GM12878 (cell line): ENCODE data around the gene RUNDC1. TPM values are rescaled to one million over a fixed set of nuclear protein-coding genes. Genes with fewer than 3 reads are reported as not detected.

Experiments used
- BHLHE40 ChIP-seq, 2 experiments: fragments of 450-650 bp in 1 of 2; IDR thresholded peaks; 2 replicates each; pipeline ENCODE4 v1.6.1; 2011 to 2017; ENCODE audit warnings: low read depth in 2 of 2, borderline replicate concordance in 1 of 2, improper control_type of control experiment in 1 of 2, low read length in 1 of 2, mild to moderate bottlenecking in 1 of 2
- CBFB ChIP-seq: IDR thresholded peaks from 2 replicates; pipeline ENCODE4 v1.6.1; 2016; ENCODE audit warnings: antibody characterized with exemption, low read depth
- CBX5 ChIP-seq: sonication (generic); IDR thresholded peaks from 2 replicates; pipeline ENCODE4 v1.6.1; 2016; ENCODE audit warnings: low read depth, moderate library complexity, mild to moderate bottlenecking, inconsistent platforms
- CHD1 ChIP-seq: IDR thresholded peaks from 2 replicates; pipeline ENCODE4 v1.6.1; 2012; ENCODE audit warnings: low read depth, low read length, improper control_type of control experiment
- EED ChIP-seq: sonication (generic); IDR thresholded peaks from 2 replicates; pipeline ENCODE4 v1.6.1; 2016; ENCODE audit warnings: antibody characterized with exemption, low read depth
- ELK1 ChIP-seq: IDR thresholded peaks from 2 replicates; pipeline ENCODE4 v1.6.1; 2012; ENCODE audit warnings: low read depth, low read length, improper control_type of control experiment
- MAX ChIP-seq: IDR thresholded peaks from 2 replicates; pipeline ENCODE4 v1.6.1; 2012; ENCODE audit warnings: low read depth, low read length, improper control_type of control experiment
- MTA2 ChIP-seq: fragments of 450-650 bp; IDR thresholded peaks from 2 replicates; pipeline ENCODE4 v1.6.1; 2016; ENCODE audit warnings: low read depth, mild to moderate bottlenecking, moderate library complexity
- PML ChIP-seq: IDR thresholded peaks from 2 replicates; pipeline ENCODE4 v1.6.1; 2012; ENCODE audit warnings: low read length, inconsistent platforms
- POLR2A ChIP-seq: IDR thresholded peaks from 2 replicates; pipeline ENCODE4 v1.6.1; 2011; ENCODE audit warnings: low read depth, mild to moderate bottlenecking, low read length
- POLR2AphosphoS2 ChIP-seq: IDR thresholded peaks from 2 replicates; pipeline ENCODE4 v1.6.1; 2011; ENCODE audit warnings: low read depth, mild to moderate bottlenecking, low read length, improper control_type of control experiment, moderate library complexity
- SIX5 ChIP-seq: IDR thresholded peaks from 2 replicates; pipeline ENCODE4 v1.6.1; 2011; ENCODE audit warnings: mild to moderate bottlenecking, low read depth, low read length, moderate library complexity; ENCODE audit not compliant: severe bottlenecking
- SMAD1 ChIP-seq: fragments of 450-650 bp; IDR thresholded peaks from 2 replicates; pipeline ENCODE4 v1.6.1; 2018; ENCODE audit warnings: mild to moderate bottlenecking, low read depth; ENCODE audit not compliant: partially characterized antibody
- TBL1XR1 ChIP-seq: IDR thresholded peaks from 2 replicates; pipeline ENCODE4 v1.6.1; 2012; ENCODE audit warnings: low read depth, low read length, improper control_type of control experiment
- ZNF24 ChIP-seq: fragments of 450-650 bp; IDR thresholded peaks from 2 replicates; pipeline ENCODE4 v1.6.1; 2017; ENCODE audit warnings: antibody characterized with exemption, mild to moderate bottlenecking
- ZNF274 ChIP-seq: IDR thresholded peaks from one replicate; pipeline ENCODE4 v1.8.0; 2011; ENCODE audit not compliant: insufficient read length, insufficient read depth
- ZNF622 ChIP-seq: fragments of 450-650 bp; IDR thresholded peaks from 2 replicates; pipeline ENCODE4 v1.6.1; 2017; ENCODE audit warnings: mild to moderate bottlenecking, inconsistent platforms
- polyA plus RNA-seq, 11 experiments: library from polyadenylated mRNA; depleted of rRNA in 4 of 11; unstranded in 6 of 11; stranded (reverse) in 5 of 11; fragments of >200 nt; fragmentation: Nextera tagmentation in 4 of 11; fragmentation: Illumina TruSeq in 1 of 11; extraction: Ambion mirVana in 4 of 11; extraction: Trizol in 1 of 11; gene quantifications; 1 replicate in 1 of 11; 2 replicates in 10 of 11; pipeline versions ENCODE4 v1.2.1 to v1.2.3, GENCODE V29; 2011 to 2016; ENCODE audit warnings: inconsistent platforms in 2 of 11, missing spikeins in 2 of 11, low read depth in 1 of 11
- total RNA-seq, 4 experiments: library from RNA; depleted of rRNA in 3 of 4; stranded (reverse); fragments of >200 nt in 3 of 4; fragmentation: Illumina TruSeq in 1 of 4; extraction: Trizol in 1 of 4; gene quantifications; 2 replicates each; pipeline versions ENCODE4 v1.2.1 to v1.2.3, GENCODE V29; 2013 to 2021
- TF ChIP-seq, protein P1 (sequence below): fragments of 450-650 bp; IDR thresholded peaks from 2 replicates; pipeline ENCODE4 v1.6.1; 2016; ENCODE audit warnings: mild to moderate bottlenecking
- TF ChIP-seq, protein P2 (sequence below): IDR thresholded peaks from 2 replicates; pipeline ENCODE4 v1.6.1; 2012; ENCODE audit warnings: improper control_type of control experiment, low read depth, low read length; ENCODE audit not compliant: insufficient replicate concordance
- TF ChIP-seq, protein P3 (sequence below): IDR thresholded peaks from 2 replicates; pipeline ENCODE4 v1.6.1; 2011; ENCODE audit warnings: borderline replicate concordance, low read depth, mild to moderate bottlenecking, moderate library complexity, mixed read lengths, low read length; ENCODE audit not compliant: insufficient read depth; ENCODE audit errors: extremely low read length
- TF ChIP-seq, protein P4 (sequence below): IDR thresholded peaks from 2 replicates; pipeline ENCODE4 v1.6.1; 2012; ENCODE audit warnings: low read depth, low read length, improper control_type of control experiment

Gene RUNDC1
- total and polyA plus RNA-seq, 10 of the 15 experiments (the other 5 are each of a cell fraction or from before 2014, with no cell fraction given): 2.9 to 15.6 (median 8.2) TPM

DNA sequence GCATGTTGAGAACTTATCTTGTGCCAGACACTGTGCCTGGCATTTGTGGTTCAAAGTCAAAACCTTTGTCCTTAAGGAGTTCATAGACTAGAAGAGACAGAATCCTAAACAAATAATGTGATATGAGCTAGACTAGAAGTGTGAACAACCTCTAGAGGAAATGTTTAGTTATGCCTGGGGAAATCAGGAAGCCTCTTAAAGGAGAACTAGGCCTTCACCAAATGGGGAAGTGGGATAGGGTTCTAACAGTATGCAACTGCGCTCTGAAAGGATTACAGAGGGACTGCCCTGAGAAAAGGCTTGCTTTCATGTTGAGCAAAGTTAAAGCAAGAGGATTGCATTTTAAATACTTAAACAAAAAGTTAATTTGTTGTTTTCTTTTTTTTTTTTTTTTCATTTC is 4.9 kb downstream of the RUNDC1 start (continued):
- TF ChIP-seq, protein P1, sequence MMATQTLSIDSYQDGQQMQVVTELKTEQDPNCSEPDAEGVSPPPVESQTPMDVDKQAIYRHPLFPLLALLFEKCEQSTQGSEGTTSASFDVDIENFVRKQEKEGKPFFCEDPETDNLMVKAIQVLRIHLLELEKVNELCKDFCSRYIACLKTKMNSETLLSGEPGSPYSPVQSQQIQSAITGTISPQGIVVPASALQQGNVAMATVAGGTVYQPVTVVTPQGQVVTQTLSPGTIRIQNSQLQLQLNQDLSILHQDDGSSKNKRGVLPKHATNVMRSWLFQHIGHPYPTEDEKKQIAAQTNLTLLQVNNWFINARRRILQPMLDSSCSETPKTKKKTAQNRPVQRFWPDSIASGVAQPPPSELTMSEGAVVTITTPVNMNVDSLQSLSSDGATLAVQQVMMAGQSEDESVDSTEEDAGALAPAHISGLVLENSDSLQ: no peak
- no peak for TF ChIP-seq TBL1XR1
- TF ChIP-seq ZNF622: no peak
- TF ChIP-seq POLR2AphosphoS2: no peak
- no peak; the same call in 1 of the 2 replicates for TF ChIP-seq PML
- no peak for TF ChIP-seq POLR2A
- TF ChIP-seq MAX: no peak
- TF ChIP-seq, protein P2, sequence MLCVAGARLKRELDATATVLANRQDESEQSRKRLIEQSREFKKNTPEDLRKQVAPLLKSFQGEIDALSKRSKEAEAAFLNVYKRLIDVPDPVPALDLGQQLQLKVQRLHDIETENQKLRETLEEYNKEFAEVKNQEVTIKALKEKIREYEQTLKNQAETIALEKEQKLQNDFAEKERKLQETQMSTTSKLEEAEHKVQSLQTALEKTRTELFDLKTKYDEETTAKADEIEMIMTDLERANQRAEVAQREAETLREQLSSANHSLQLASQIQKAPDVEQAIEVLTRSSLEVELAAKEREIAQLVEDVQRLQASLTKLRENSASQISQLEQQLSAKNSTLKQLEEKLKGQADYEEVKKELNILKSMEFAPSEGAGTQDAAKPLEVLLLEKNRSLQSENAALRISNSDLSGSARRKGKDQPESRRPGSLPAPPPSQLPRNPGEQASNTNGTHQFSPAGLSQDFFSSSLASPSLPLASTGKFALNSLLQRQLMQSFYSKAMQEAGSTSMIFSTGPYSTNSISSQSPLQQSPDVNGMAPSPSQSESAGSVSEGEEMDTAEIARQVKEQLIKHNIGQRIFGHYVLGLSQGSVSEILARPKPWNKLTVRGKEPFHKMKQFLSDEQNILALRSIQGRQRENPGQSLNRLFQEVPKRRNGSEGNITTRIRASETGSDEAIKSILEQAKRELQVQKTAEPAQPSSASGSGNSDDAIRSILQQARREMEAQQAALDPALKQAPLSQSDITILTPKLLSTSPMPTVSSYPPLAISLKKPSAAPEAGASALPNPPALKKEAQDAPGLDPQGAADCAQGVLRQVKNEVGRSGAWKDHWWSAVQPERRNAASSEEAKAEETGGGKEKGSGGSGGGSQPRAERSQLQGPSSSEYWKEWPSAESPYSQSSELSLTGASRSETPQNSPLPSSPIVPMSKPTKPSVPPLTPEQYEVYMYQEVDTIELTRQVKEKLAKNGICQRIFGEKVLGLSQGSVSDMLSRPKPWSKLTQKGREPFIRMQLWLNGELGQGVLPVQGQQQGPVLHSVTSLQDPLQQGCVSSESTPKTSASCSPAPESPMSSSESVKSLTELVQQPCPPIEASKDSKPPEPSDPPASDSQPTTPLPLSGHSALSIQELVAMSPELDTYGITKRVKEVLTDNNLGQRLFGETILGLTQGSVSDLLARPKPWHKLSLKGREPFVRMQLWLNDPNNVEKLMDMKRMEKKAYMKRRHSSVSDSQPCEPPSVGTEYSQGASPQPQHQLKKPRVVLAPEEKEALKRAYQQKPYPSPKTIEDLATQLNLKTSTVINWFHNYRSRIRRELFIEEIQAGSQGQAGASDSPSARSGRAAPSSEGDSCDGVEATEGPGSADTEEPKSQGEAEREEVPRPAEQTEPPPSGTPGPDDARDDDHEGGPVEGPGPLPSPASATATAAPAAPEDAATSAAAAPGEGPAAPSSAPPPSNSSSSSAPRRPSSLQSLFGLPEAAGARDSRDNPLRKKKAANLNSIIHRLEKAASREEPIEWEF: no peak
- TF ChIP-seq ZNF274: no peak
- TF ChIP-seq BHLHE40 (IDR thresholded peaks at IDR 0.05; ENCODE audit: borderline replicate concordance in 1 of 2, low read depth in 2 of 2, low read length in 1 of 2): no peak
- no peak for TF ChIP-seq SMAD1
- TF ChIP-seq ZNF24: no peak; the same call in 1 of the 2 replicates
- TF ChIP-seq, protein P3, sequence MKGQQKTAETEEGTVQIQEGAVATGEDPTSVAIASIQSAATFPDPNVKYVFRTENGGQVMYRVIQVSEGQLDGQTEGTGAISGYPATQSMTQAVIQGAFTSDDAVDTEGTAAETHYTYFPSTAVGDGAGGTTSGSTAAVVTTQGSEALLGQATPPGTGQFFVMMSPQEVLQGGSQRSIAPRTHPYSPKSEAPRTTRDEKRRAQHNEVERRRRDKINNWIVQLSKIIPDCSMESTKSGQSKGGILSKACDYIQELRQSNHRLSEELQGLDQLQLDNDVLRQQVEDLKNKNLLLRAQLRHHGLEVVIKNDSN: no peak
- TF ChIP-seq EED: peak; percentile 68
- TF ChIP-seq CBX5: no peak
- TF ChIP-seq SIX5: no peak
- TF ChIP-seq MTA2: no peak
- TF ChIP-seq CHD1: no peak
- TF ChIP-seq CBFB: no peak
- TF ChIP-seq, protein P4, sequence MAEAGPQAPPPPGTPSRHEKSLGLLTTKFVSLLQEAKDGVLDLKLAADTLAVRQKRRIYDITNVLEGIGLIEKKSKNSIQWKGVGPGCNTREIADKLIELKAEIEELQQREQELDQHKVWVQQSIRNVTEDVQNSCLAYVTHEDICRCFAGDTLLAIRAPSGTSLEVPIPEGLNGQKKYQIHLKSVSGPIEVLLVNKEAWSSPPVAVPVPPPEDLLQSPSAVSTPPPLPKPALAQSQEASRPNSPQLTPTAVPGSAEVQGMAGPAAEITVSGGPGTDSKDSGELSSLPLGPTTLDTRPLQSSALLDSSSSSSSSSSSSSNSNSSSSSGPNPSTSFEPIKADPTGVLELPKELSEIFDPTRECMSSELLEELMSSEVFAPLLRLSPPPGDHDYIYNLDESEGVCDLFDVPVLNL: no peak
- TF ChIP-seq ELK1: no peak
